Neuron (in vitro differentiated cells): ENCODE measurements around the gene SCG3.
"Not testable (repeated sequence)": the region's sequence is repeated elsewhere in the genome, so short reads cannot be mapped to it uniquely, and the experiment has no call there.

Experiments
- H2AFZ ChIP-seq: one replicate; pipeline ENCODE4 v1.6.1; 2013; ENCODE audit warnings: low read depth, mild to moderate bottlenecking, inconsistent platforms, low read length, moderate library complexity
- H3K27me3 ChIP-seq: one replicate; pipeline ENCODE4 v1.6.1; 2013; ENCODE audit warnings: low read length; ENCODE audit not compliant: insufficient read depth
- H3K36me3 ChIP-seq: one replicate; pipeline ENCODE4 v1.6.1; 2013; ENCODE audit warnings: low read length; ENCODE audit not compliant: insufficient read depth
- H3K4me1 ChIP-seq: one replicate; pipeline ENCODE4 v1.6.1; 2013; ENCODE audit warnings: low read length; ENCODE audit not compliant: insufficient read depth
- H3K4me3 ChIP-seq: 2 replicates; pipeline ENCODE4 v1.5.1; 2013; ENCODE audit warnings: mild to moderate bottlenecking, low read length, moderate library complexity
- H3K9me3 ChIP-seq: one replicate; pipeline ENCODE4 v1.6.1; 2013; ENCODE audit warnings: low read length

SCG3 gene

GRCh38 chr15:51681303-51681963 lies at the start of gene SCG3:
Gene SCG3, plus strand, starts transcription at chr15:51681503. Its CDS starts 253 bp downstream, at chr15:51681756.
- Histone ChIP-seq H3K4me3 (peak within 1 kb of the TSS; percentile 75), H3K4me1 (peaks cover 14% of the 10 kb centered on the region), H2AFZ (peak within 1 kb of the TSS; percentile 73), H3K27me3 (no peaks in the 10 kb centered on the region), H3K36me3 (no peaks in the 10 kb centered on the region), H3K9me3 (no peaks in the 10 kb centered on the region)

GRCh38 chr15:51634591-51635198 lies 46.6 kb upstream of the SCG3 start:
- Histone ChIP-seq H3K9me3 (no peaks in the 10 kb centered on the region), H3K4me1 (peaks cover 12% of the 10 kb centered on the region), H3K27me3 (no peaks in the 10 kb centered on the region), H3K4me3 (no peak overlapping the region), H2AFZ (peak overlapping the region; percentile 34), H3K36me3 (no peaks in the 10 kb centered on the region)

DNA sequence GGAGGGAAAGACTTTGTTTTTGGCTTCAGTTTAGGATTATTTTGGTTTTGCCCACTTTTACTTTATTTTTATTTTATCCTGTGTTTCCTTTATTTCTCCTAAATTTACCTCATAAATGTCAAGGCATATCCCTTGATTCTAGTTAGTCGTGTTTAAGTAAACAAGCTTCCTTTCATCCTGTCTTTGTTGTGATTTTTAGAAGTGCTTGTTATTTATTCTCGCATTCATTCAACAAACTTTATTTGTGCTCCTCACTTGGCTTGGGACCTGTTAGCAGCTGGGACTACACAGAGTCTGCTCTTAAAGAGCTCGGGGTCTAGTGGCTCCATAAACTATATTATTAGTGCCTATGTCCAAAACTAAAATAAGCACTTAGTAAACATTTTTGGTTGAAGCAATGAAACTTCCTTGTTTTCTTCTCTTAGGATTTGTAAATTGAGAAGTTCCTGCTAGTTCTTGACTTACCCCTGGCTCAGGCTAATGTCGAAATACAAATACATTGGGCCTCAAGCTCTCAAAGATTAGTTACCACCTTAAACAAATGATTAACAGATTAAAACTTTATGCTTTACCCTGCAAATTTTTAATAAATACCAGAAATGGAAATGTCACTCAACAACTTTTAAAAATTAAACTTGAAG lies 39.7 kb upstream of the SCG3 start:
- no peaks in the 10 kb centered on the region for H3K4me1 ChIP-seq
- no peaks in the 10 kb centered on the region for H3K36me3 ChIP-seq
- no peak overlapping the region for H2AFZ ChIP-seq
- H3K27me3 ChIP-seq = no peaks in the 10 kb centered on the region
- H3K9me3 ChIP-seq = no peaks in the 10 kb centered on the region
- H3K4me3 ChIP-seq = no peak overlapping the region

GRCh38 chr15:51642696-51643095 lies 38.6 kb upstream of the SCG3 start:
- H3K9me3 ChIP-seq = no peaks in the 10 kb centered on the region
- no peaks in the 10 kb centered on the region for H3K27me3 ChIP-seq
- H3K36me3 ChIP-seq = no peaks in the 10 kb centered on the region
- H3K4me1 ChIP-seq = no peaks in the 10 kb centered on the region
- H3K4me3 ChIP-seq = no peak overlapping the region
- H2AFZ ChIP-seq = no peak overlapping the region

DNA sequence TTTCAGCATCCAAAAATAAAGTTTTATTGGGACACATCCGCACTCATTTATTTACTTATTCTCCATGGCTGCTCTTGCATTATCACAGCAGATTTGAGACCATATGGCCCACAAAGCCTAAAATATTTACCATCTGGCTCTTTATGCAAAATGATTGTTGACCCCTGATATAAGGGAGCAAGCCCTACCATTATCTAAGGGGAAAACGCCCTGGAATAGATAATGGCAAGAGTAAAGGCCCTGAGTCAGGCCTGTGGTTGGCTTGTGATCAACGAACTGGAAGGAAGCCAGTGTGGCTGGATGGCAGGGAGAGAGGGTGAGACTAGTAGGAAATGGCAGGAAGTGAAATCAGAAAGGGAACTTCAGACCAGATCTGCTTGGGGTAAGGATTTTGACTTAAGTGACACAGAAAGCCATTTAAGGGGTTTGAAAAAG lies 34.2 kb upstream of the SCG3 start:
- Histone ChIP-seq H3K9me3 (no peaks in the 10 kb centered on the region), H3K4me3 (no peak overlapping the region), H3K36me3 (no peaks in the 10 kb centered on the region), H3K27me3 (peaks cover 3% of the 10 kb centered on the region), H3K4me1 (no peaks in the 10 kb centered on the region), H2AFZ (no peak overlapping the region)

- H3K4me3 ChIP-seq, H3K9me3 ChIP-seq, H3K27me3 ChIP-seq, H3K4me1 ChIP-seq, H3K36me3 ChIP-seq, H2AFZ ChIP-seq: not testable (repeated sequence)
Measured at GRCh38 chr15:51648101-51648500, 33.2 kb upstream of the SCG3 start.

DNA sequence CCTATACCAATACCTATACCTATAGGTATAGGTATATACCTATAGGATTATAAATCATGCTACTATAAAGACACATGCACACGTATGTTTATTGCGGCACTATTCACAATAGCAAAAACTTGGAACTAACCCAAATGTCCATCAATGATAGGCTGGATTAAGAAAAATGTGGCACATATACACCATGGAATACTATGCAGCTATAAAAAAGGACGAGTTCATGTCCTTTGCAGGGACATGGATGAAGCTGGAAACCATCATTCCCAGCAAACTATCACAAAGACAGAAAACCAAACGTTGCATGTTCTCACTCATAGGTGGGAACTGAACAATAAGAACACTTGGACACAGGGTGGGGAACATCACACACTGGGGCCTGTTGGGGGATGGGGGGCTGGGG lies 32.7 kb upstream of the SCG3 start:
- not testable (repeated sequence) for H3K4me3 ChIP-seq, H2AFZ ChIP-seq, H3K9me3 ChIP-seq

GRCh38 chr15:51649659-51650521 lies 31.4 kb upstream of the SCG3 start:
- no peaks in the 10 kb centered on the region for H3K4me1 ChIP-seq
- peaks cover 3% of the 10 kb centered on the region for H3K27me3 ChIP-seq
- H3K4me3 ChIP-seq = no peak overlapping the region
- H3K36me3 ChIP-seq = no peaks in the 10 kb centered on the region
- no peaks in the 10 kb centered on the region for H3K9me3 ChIP-seq
- no peak overlapping the region for H2AFZ ChIP-seq

More for the DNA sequence above, 32.7 kb upstream of the SCG3 start:
- not testable (repeated sequence) for H3K36me3 ChIP-seq, H3K27me3 ChIP-seq, H3K4me1 ChIP-seq

DNA sequence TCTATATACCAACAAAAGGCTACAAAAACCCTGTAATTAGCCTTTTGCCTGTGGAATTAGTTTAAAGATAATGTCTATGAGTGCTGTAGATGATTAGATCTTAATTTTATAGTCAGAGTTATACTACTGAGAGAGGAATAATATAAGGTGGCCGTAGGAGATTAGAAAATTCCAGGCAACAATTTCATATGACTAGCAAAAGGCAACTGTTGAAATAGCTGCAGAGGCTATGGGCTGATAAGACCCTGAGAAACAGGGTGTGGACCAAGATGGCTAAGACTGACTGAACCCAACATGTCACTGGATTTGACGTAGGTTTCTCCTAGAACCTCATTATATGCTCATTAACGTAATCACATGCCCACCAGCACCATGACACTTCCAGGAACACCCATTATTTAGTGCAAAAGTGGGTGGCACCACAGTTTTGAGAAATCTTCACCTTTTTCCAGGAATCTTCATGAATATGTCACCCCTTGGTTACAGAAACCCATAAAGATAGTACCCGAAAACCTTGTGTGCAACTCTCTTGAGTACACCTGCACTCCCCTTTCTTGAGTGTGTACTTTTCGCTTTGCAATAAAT lies 29.1 kb upstream of the SCG3 start:
- Histone ChIP-seq H3K4me1 (no peaks in the 10 kb centered on the region), H3K27me3 (peaks cover 3% of the 10 kb centered on the region), H2AFZ (no peak overlapping the region), H3K4me3 (no peak overlapping the region), H3K36me3 (no peaks in the 10 kb centered on the region), H3K9me3 (no peaks in the 10 kb centered on the region)

GRCh38 chr15:51655401-51656057 lies 25.8 kb upstream of the SCG3 start:
- not testable (repeated sequence) for H3K36me3 ChIP-seq, H3K4me1 ChIP-seq, H3K4me3 ChIP-seq

DNA sequence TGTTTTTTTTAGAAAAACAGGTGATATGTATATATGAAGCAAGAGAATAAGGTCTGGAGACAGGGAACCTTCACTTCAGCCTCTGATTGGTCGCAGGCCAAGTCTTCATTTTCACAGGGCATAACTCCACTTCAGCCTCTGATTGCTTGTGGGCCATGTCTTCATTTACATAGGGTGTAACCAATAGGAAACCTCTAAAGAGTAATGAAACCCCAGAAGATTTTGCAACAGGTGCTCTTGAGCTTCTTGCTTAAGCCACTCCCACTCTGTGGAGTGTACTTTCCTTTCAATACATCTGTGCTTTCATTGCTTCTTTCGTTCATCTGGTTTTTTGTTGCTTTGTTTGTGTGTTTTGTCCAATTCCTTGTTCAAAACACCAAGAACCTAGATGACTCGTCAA lies 22.6 kb upstream of the SCG3 start:
- H3K36me3 ChIP-seq = no peaks in the 10 kb centered on the region
- H3K4me1 ChIP-seq = no peaks in the 10 kb centered on the region
- no peaks in the 10 kb centered on the region for H3K9me3 ChIP-seq
- H2AFZ ChIP-seq = no peak overlapping the region
- H3K27me3 ChIP-seq = no peaks in the 10 kb centered on the region
- H3K4me3 ChIP-seq = no peak overlapping the region

More at GRCh38 chr15:51655401-51656057, 25.8 kb upstream of the SCG3 start:
- not testable (repeated sequence) for H3K27me3 ChIP-seq, H2AFZ ChIP-seq, H3K9me3 ChIP-seq

DNA sequence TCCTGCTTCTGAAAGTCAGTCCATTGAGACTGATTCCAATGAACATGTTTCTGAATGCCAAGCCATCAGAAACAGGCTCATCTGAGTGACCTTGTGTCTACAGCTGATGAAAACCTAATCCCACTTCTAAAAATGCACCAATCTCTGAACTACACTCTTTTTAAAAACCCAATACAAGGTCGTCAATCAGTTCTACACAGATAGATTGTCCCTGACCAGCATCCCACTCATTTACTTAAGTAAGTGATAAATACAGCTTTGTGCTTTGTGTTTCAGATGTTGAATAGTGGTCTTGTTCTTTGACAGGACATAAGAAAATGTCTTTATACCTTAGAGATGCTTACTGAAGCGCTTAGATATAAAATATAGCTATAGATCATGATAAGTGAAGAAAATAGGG lies 20.2 kb upstream of the SCG3 start:
- Histone ChIP-seq H3K36me3 (no peaks in the 10 kb centered on the region), H3K9me3 (no peaks in the 10 kb centered on the region), H3K4me1 (no peaks in the 10 kb centered on the region)

More for the DNA sequence above, 20.2 kb upstream of the SCG3 start:
- no peak overlapping the region for H3K4me3 ChIP-seq
- no peak overlapping the region for H2AFZ ChIP-seq
- no peaks in the 10 kb centered on the region for H3K27me3 ChIP-seq
